Type B pancreatic cell (in vitro differentiated cells): ENCODE results near the gene IZUMO1. TPM values are rescaled to one million over a fixed set of nuclear protein-coding genes. Genes with fewer than 3 reads are reported as not detected.

Experiments used
- DNase-seq: peaks from one replicate; pipeline ENCODE4 v3.0.0; 2021; ENCODE audit warnings: mixed read lengths; ENCODE audit not compliant: unreplicated experiment; ENCODE audit errors: extremely low spot score
- H3K27ac Mint-ChIP-seq: 2 replicates; pipeline ENCODE4 v1.8.0; 2021; ENCODE audit warnings: mild to moderate bottlenecking, mixed read lengths
- H3K27me3 Mint-ChIP-seq: 2 replicates; pipeline ENCODE4 v1.8.0; 2021; ENCODE audit warnings: mixed read lengths
- H3K36me3 Mint-ChIP-seq: 2 replicates; pipeline ENCODE4 v1.8.0; 2021; ENCODE audit warnings: mixed read lengths
- H3K4me1 Mint-ChIP-seq: one replicate; pipeline ENCODE4 v1.8.0; 2021; ENCODE audit warnings: mixed read lengths; ENCODE audit not compliant: unreplicated experiment
- H3K4me3 Mint-ChIP-seq: 2 replicates; pipeline ENCODE4 v1.8.0; 2021; ENCODE audit warnings: mild to moderate bottlenecking, mixed read lengths
- H3K9me3 Mint-ChIP-seq: 2 replicates; pipeline ENCODE4 v1.8.0; 2021; ENCODE audit warnings: mixed read lengths
- CTCF ChIP-seq: fragments of 200-600 bp; sonication (generic); conservative IDR thresholded peaks from 2 replicates; pipeline ENCODE4 v1.5.0; 2021; ENCODE audit warnings: antibody characterized with exemption, mild to moderate bottlenecking
- total RNA-seq: library from RNA; stranded (reverse); gene quantifications from 2 replicates; pipeline ENCODE4 v1.2.1, GENCODE V29; 2021; ENCODE audit warnings: low replicate concordance

The IZUMO1 gene
- total RNA-seq, 1 donor from 2014 or later: 4.8 TPM

DNA sequence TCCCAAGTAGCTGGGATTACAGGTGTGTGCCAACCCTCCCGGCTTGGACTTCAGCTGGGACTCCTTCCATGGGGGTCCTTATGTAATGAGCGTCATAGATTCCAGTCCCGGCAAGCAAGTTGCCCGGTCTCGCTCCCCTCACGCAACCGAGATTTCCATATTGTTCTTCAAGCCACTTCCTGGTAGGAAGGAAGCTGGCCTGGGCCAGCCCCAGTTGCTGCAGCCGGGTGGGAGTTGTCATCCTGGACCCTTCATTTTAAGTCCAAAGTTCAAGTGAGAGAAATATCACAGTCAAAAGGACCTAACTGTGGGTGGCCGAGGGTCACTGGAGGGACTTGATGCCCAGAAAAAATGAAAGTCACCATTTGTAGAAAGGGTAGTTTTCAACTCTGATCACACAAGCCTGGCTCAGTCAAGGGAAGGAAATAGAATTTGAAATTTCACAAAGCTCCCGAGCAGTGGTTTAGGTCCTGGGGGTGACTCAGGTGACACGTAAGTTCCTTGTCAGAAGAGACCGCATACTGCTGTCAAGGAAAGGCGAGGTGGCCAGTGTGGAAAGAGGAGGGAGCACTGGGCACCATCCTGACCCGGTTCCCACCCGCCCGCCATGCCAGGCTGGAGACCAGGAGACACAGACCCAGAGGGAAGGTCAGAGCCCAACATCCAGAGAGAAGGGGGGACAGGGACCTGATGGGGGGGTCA lies 13.9 kb upstream of the IZUMO1 start:
- Mint-ChIP-seq H3K4me3 (no peak overlapping the region), H3K4me1 (no peaks in the 10 kb centered on the region), H3K9me3 (no peaks in the 10 kb centered on the region), H3K27ac (no peak overlapping the region), H3K36me3 (no peaks in the 10 kb centered on the region), H3K27me3 (peaks cover 27% of the 10 kb centered on the region)
- DNase-seq: no peak
- no peak for TF ChIP-seq CTCF

- TF ChIP-seq CTCF: no peak
- peaks cover 36% of the 10 kb centered on the region for H3K27me3 Mint-ChIP-seq
- DNase-seq: no peak
- no peak overlapping the region for H3K4me3 Mint-ChIP-seq
- no peak overlapping the region for H3K27ac Mint-ChIP-seq
- no peaks in the 10 kb centered on the region for H3K9me3 Mint-ChIP-seq
- H3K4me1 Mint-ChIP-seq: peaks cover 9% of the 10 kb centered on the region
- H3K36me3 Mint-ChIP-seq: no peaks in the 10 kb centered on the region
Measured at GRCh38 chr19:48757741-48758144, 11.0 kb upstream of the IZUMO1 start.

- Mint-ChIP-seq H3K4me3 (no peak overlapping the region), H3K36me3 (no peaks in the 10 kb centered on the region), H3K27ac (no peak overlapping the region), H3K9me3 (no peaks in the 10 kb centered on the region), H3K27me3 (peaks cover 32% of the 10 kb centered on the region), H3K4me1 (peaks cover 9% of the 10 kb centered on the region)
- no peak for TF ChIP-seq CTCF
- no peak for DNase-seq
Measured at GRCh38 chr19:48757089-48757675, 10.5 kb upstream of the IZUMO1 start.

DNA sequence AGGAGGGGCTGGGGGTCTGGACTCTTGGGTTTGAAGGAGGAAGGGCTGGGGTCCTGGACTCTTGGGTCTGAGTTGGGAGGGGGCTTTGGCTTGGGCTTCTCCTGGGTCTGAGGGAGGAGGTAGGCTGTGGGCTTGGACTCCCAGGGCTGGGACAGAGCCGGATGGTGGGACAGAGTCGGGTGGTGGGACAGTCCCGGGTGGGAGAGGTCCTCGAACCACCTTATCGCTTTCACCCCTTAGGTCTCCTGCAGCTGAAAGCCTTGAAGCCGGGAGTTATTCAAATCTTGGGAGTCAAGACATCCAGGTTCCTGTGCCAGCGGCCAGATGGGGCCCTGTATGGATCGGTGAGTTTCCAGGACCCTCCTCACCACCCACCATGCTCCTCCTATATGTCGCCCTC lies 10.0 kb upstream of the IZUMO1 start:
- DNase-seq: no peak
- Mint-ChIP-seq H3K4me3 (no peak overlapping the region), H3K4me1 (peaks cover 9% of the 10 kb centered on the region), H3K36me3 (no peaks in the 10 kb centered on the region), H3K27me3 (peaks cover 35% of the 10 kb centered on the region), H3K9me3 (no peaks in the 10 kb centered on the region), H3K27ac (no peak overlapping the region)
- no peak for TF ChIP-seq CTCF

GRCh38 chr19:48756212-48756611 lies 9.5 kb upstream of the IZUMO1 start:
- DNase-seq: no peak
- H3K9me3 Mint-ChIP-seq: no peaks in the 10 kb centered on the region
- no peak for TF ChIP-seq CTCF
- peaks cover 11% of the 10 kb centered on the region for H3K4me1 Mint-ChIP-seq
- no peak overlapping the region for H3K27ac Mint-ChIP-seq
- H3K27me3 Mint-ChIP-seq: peaks cover 35% of the 10 kb centered on the region
- no peaks in the 10 kb centered on the region for H3K36me3 Mint-ChIP-seq
- no peak overlapping the region for H3K4me3 Mint-ChIP-seq
